Fibroblast of lung (primary cell): ENCODE data around the gene UBD. TPM values are rescaled to one million over a fixed set of nuclear protein-coding genes. Genes with fewer than 3 reads are reported as not detected.

ENCODE experiments used
- DNase-seq, 2 donors: peaks; one replicate each; pipeline versions ENCODE4 v3.0.0 to v3.0.0-alpha.2; 2010; ENCODE audit warnings: low read depth in 2 of 2
- H2AFZ ChIP-seq: 2 replicates; pipeline ENCODE4 v1.5.1; 2012; ENCODE audit warnings: low read length, control low read depth, inconsistent platforms
- H3K27ac ChIP-seq: 2 replicates; pipeline ENCODE4 v1.5.1; 2011; ENCODE audit warnings: low read length, control low read depth; ENCODE audit not compliant: insufficient read depth
- H3K27me3 ChIP-seq: 2 replicates; pipeline ENCODE4 v1.5.1; 2011; ENCODE audit warnings: mild to moderate bottlenecking, low read length; ENCODE audit not compliant: control insufficient read depth, insufficient read depth
- H3K36me3 ChIP-seq: 2 replicates; pipeline ENCODE4 v1.5.1; 2011; ENCODE audit warnings: low read length; ENCODE audit not compliant: control insufficient read depth, insufficient read depth
- H3K4me1 ChIP-seq: 2 replicates; pipeline ENCODE4 v1.5.1; 2011; ENCODE audit warnings: low read length; ENCODE audit not compliant: control insufficient read depth, insufficient read depth; ENCODE audit errors: extremely low read depth
- H3K4me2 ChIP-seq: 2 replicates; pipeline ENCODE4 v1.5.1; 2011; ENCODE audit warnings: low read length, control low read depth; ENCODE audit not compliant: insufficient read depth; ENCODE audit errors: extremely low read depth
- H3K4me3 ChIP-seq, 4 experiments: fragments of 200-600 bp in 1 of 4; sonication (generic) in 1 of 4; replicated peaks in 1 of 4; 2 replicates each; pipeline ENCODE4 v1.5.1; 2011 to 2016; ENCODE audit warnings: low read length in 4 of 4, low read depth in 3 of 4, mild to moderate bottlenecking in 3 of 4, control low read depth in 2 of 4, inconsistent platforms in 1 of 4, mixed read lengths in 1 of 4; ENCODE audit not compliant: insufficient read depth in 1 of 4; ENCODE audit errors: control extremely low read depth in 1 of 4
- H3K79me2 ChIP-seq: 2 replicates; pipeline ENCODE4 v1.5.1; 2012; ENCODE audit warnings: mild to moderate bottlenecking, low read length, inconsistent platforms; ENCODE audit not compliant: control insufficient read depth, insufficient read depth
- H3K9ac ChIP-seq: 2 replicates; pipeline ENCODE4 v1.5.1; 2011; ENCODE audit warnings: mild to moderate bottlenecking, low read length, control low read depth; ENCODE audit not compliant: insufficient read depth
- H3K9me3 ChIP-seq: 2 replicates; pipeline ENCODE4 v1.5.1; 2012; ENCODE audit warnings: low read depth, low read length; ENCODE audit not compliant: control insufficient read depth, insufficient read depth
- H4K20me1 ChIP-seq: 2 replicates; pipeline ENCODE4 v1.5.1; 2011; ENCODE audit warnings: low read length; ENCODE audit not compliant: control insufficient read depth, insufficient read depth; ENCODE audit errors: extremely low read depth
- EZH2 ChIP-seq: IDR thresholded peaks from 2 replicates; pipeline ENCODE4 v1.5.1; 2012; ENCODE audit warnings: low read length, control low read depth, mild to moderate bottlenecking; ENCODE audit errors: missing control alignments
- polyA plus RNA-seq, 2 donors: library from polyadenylated mRNA; depleted of rRNA in 1 of 2; stranded (reverse) in 1 of 2; unstranded in 1 of 2; fragments of >200 nt; gene quantifications; 2 replicates each; pipeline ENCODE4 v1.2.1, GENCODE V29; 2011 to 2012; ENCODE audit warnings: missing spikeins in 1 of 2
- total RNA-seq: library from RNA; depleted of rRNA; stranded (reverse); fragments of >200 nt; gene quantifications from 2 replicates; pipeline ENCODE4 v1.2.1, GENCODE V29; 2014
- TF ChIP-seq, protein P1 (sequence below), 2 donors: IDR thresholded peaks in 1 of 2; conservative IDR thresholded peaks in 1 of 2; 1 replicate in 1 of 2; 2 replicates in 1 of 2; pipeline ENCODE4 v1.5.1; 2011 to 2012; ENCODE audit warnings: low read length in 2 of 2, control low read depth in 1 of 2, inconsistent platforms in 1 of 2, low read depth in 1 of 2, mild to moderate bottlenecking in 1 of 2

Gene UBD
- total and polyA plus RNA-seq, 2 donors (not counting 1 experiment from before 2014, with no cell fraction given): 0.06 TPM; not detected in 1

DNA sequence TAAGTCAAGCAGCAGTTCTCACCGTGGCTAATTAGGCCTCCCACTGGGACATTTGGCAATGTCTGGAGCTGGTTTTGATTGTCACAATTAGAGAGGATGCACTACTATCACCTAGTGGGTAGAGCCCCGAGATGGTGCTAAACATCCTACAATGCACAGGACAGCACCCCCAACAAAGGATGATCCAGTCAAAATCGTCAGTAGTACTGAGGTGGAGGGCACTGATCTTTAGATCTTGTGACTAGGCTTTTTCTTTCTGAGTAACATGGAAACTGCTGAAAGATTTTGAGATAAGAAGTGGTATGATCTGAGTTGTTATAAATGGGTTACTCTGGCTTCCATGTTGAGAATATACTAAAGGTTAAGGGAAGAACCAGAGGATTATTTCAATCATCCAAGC lies 12.0 kb downstream of the UBD start:
- DNase-seq: no peak
- Histone ChIP-seq H3K9me3 (no peaks in the 10 kb centered on the region), H3K27ac (no peak overlapping the region), H3K4me3 (no peak overlapping the region), H3K9ac (no peak overlapping the region), H3K4me2 (no peak overlapping the region), H4K20me1 (no peaks in the 10 kb centered on the region), H3K4me1 (no peaks in the 10 kb centered on the region), H2AFZ (no peak overlapping the region), H3K79me2 (no peaks in the 10 kb centered on the region), H3K27me3 (no peaks in the 10 kb centered on the region), H3K36me3 (no peaks in the 10 kb centered on the region)
- TF ChIP-seq, protein P1, sequence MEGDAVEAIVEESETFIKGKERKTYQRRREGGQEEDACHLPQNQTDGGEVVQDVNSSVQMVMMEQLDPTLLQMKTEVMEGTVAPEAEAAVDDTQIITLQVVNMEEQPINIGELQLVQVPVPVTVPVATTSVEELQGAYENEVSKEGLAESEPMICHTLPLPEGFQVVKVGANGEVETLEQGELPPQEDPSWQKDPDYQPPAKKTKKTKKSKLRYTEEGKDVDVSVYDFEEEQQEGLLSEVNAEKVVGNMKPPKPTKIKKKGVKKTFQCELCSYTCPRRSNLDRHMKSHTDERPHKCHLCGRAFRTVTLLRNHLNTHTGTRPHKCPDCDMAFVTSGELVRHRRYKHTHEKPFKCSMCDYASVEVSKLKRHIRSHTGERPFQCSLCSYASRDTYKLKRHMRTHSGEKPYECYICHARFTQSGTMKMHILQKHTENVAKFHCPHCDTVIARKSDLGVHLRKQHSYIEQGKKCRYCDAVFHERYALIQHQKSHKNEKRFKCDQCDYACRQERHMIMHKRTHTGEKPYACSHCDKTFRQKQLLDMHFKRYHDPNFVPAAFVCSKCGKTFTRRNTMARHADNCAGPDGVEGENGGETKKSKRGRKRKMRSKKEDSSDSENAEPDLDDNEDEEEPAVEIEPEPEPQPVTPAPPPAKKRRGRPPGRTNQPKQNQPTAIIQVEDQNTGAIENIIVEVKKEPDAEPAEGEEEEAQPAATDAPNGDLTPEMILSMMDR (conservative IDR thresholded peaks at IDR 0.05 in 1 of 2, IDR thresholded peaks at IDR 0.05 in 1 of 2; ENCODE audit: low read depth in 1 of 2, low read length in 2 of 2): no peak

DNA sequence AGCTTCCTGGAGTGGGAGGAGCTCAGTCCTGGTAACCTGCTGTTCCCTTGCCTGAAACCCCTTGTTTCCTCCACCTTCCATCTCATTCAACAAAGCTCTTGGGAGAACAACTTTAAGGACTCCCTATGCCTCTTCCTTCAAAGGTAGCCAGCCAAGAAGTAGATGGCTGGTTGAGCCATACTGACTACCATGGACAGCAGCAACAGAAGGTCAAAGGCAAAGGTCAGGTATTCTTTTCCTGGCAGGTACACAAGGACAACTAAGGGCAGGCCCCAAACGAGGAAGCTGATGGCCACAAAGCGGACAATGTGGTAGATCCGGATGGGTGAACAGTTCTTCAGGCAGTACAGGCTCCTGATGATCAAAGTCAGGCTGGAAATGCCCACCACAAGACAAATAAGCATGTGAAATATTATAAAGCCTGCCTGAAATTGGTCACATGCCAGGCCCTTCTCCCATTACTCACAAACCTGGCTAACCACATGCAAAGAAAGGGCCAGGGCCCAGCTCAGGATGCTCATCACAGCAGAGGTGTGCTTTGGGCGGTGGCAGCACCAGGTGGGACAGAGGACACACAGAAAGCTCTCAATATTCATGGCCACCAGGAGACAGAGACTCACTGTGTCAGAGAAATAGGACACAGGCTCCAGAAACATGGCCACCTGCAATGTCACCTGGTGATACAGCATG lies 21.7 kb downstream of the UBD start:
- no peak overlapping the region for H3K4me3 ChIP-seq
- H2AFZ ChIP-seq: no peak overlapping the region
- no peaks in the 10 kb centered on the region for H4K20me1 ChIP-seq
- H3K4me1 ChIP-seq: no peaks in the 10 kb centered on the region
- no peak overlapping the region for H3K9ac ChIP-seq
- no peak for DNase-seq
- H3K4me2 ChIP-seq: no peak overlapping the region
- no peak overlapping the region for H3K27ac ChIP-seq
- H3K27me3 ChIP-seq: no peaks in the 10 kb centered on the region
- no peaks in the 10 kb centered on the region for H3K79me2 ChIP-seq
- TF ChIP-seq EZH2: no peak
- TF ChIP-seq, protein P1 (conservative IDR thresholded peaks at IDR 0.05 in 1 of 2, IDR thresholded peaks at IDR 0.05 in 1 of 2; ENCODE audit: low read depth in 1 of 2, low read length in 2 of 2): no peak
- no peaks in the 10 kb centered on the region for H3K36me3 ChIP-seq
- no peaks in the 10 kb centered on the region for H3K9me3 ChIP-seq

DNA sequence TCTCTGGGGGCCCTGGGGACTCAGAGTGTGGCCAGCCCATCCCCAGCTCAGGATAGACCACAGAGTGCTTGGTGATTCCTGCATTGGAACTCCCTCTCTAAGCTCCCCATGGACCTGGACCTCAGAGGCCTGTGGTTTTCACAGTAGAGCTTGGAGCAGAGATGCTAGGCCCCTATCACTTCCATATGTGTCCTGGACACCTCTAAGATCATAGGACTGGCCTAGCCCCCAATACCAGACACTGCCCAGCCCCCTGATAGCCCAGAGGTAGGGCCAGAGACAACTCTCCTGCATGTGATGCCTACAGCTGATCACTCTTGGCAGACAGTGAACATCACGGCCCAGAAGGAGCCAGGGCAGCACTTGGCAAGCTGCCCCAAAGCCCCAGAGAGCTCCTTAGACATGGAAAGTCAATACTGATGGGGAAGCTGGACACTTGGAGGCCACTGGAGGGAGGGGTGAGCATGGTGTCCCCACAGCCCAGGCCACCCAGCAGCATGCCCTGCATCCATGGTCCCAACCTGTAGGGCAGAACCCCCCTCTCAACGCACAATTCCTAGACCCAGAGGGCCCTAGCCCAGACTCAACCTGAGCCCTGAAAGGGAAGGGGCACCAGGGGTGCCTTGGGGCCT lies 27.1 kb downstream of the UBD start:
- DNase-seq: no peak
- Histone ChIP-seq H3K4me2 (no peak overlapping the region), H3K9me3 (no peaks in the 10 kb centered on the region), H2AFZ (no peak overlapping the region), H3K4me3 (no peak overlapping the region), H3K27me3 (no peaks in the 10 kb centered on the region), H4K20me1 (no peaks in the 10 kb centered on the region), H3K9ac (no peak overlapping the region), H3K79me2 (no peaks in the 10 kb centered on the region), H3K27ac (no peak overlapping the region), H3K4me1 (no peaks in the 10 kb centered on the region), H3K36me3 (no peaks in the 10 kb centered on the region)
- no peak for TF ChIP-seq EZH2
- TF ChIP-seq, protein P1 (conservative IDR thresholded peaks at IDR 0.05 in 1 of 2, IDR thresholded peaks at IDR 0.05 in 1 of 2; ENCODE audit: low read depth in 1 of 2, low read length in 2 of 2): no peak
